ENCODE data around the gene MYO1D.
"Not testable (repeated sequence)": the region's sequence is repeated elsewhere in the genome, so short reads cannot be mapped to it uniquely, and the experiment has no call there.

The MYO1D gene

DNA sequence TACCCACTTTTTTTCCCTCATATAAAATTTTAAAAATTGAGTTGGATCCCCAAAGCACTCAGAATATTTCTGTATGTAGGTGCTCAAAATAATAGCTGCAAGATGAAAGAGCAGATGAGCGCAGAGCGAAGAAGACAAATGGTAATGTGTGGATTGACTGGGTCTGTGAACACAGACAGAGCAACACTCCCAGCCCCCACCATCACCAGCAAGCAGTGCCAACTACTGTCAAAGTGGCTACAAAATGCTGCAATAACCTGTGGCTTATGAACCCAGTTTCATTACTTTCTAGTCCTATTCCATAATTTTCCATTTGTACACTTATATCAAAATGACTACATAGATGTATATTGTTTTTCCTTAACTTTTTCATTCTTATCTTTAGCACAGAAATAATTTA lies 137.2 kb downstream of the MYO1D start:
- in situ Hi-C loops (cut with MboI; ENCODE audit: low sequenced_read_pairs), result no loop called here

DNA sequence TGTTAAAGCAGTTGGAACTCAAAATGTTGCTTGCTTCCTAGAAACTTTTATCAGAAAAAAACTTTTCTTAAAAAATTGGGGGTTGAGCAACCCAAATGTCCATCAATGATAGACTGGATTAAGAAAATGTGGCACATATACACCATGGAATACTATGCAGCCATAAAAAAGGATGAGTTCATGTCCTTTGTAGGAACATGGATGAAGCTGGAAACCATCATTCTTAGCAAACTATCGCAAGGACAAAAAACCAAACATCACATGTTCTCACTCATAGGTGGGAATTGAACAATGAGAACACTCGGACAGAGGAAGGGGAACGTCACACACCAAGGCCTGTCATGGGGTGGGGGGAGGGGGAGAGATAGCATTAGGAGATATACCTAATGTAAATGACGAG lies 137.8 kb downstream of the MYO1D start:
- in situ Hi-C loops (cut with MboI; ENCODE audit: low sequenced_read_pairs), result not testable (repeated sequence)

DNA sequence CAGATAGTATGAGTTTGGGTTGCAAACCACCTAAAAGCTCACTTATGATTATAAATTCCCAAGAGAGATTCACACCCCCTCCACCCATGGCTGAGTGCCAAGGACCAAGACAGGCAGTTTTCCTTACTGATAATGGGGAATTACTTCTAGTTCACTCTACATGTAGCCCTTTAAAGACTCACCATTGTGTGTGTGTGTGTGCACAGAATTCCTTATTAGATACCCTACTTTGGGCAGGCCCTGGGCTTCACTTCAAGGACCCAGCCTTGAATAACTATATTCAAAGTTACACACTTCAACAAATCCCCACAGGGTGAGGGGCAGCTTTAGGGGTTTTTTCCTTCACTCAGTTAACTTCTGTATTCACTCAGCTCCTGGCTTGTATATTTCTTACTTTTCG lies 143.5 kb downstream of the MYO1D start:
- in situ Hi-C loops (cut with MboI; ENCODE audit: low sequenced_read_pairs), result no loop called here

DNA sequence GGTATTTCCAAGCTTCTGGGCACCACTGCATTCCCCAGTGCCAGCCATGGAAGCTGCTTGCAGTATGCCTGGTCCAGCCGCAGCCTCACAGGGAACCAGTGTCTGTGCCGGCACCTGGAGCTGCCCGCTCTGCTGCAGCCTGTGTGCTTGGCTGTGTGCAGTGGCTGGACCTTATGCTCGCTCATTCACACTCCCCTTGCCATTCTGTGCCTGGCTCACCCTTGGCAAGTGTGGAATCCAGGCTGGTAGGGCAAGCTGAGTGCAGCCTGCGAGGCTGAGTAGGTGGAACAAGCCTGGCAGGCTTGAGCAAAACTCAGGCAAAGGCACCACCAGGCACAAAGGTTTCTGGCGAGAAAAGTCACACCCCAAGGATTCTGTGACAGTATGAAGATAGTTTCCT lies 144.0 kb downstream of the MYO1D start:
- in situ Hi-C loops (cut with MboI; ENCODE audit: low sequenced_read_pairs), result no loop called here

DNA sequence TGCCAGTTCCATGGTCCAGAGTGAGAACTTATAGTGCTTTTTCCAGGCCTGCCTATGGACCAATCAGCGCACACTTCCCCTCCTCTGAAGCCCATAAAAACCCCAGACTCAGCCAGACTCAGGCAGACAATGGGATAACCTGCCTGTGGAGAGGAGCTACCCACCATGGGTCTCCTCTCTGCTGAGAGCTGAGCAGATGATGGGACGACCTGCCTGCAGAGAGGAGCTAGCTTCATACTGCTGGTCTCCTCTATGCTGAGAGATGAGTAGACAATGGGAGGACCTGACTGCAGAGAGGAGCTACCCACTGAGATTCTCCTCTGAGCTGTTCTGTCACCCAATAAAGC lies 144.7 kb downstream of the MYO1D start:
- in situ Hi-C loops (cut with MboI; ENCODE audit: low sequenced_read_pairs), result no loop called here

- in situ Hi-C loops (cut with MboI; ENCODE audit: low sequenced_read_pairs), result no loop called here
Measured at GRCh38 chr17:32731556-32732295, 145.2 kb downstream of the MYO1D start.

- in situ Hi-C loops (cut with MboI; ENCODE audit: low sequenced_read_pairs), result no loop called here
Measured at GRCh38 chr17:32727681-32728080, 149.2 kb downstream of the MYO1D start.

DNA sequence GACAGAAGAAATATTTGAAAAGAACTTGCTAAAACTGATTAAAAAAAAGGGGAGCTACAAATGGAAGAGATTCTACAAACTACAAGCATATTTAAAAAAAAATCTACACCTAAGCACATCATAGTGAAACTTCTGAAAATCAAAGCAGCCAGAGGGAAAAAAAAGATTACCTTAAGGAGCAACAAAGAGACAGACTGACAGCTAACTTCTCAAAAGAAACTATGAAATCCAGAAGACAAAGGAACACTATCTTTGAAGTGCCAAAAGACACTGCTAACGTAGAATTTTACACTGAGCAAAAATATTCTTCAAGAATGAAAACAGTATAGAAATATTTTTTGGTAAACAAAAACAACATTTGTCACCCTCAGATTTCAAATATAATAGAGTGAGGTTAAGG lies 151.2 kb downstream of the MYO1D start:
- in situ Hi-C loops (cut with MboI; ENCODE audit: low sequenced_read_pairs), result no loop called here

DNA sequence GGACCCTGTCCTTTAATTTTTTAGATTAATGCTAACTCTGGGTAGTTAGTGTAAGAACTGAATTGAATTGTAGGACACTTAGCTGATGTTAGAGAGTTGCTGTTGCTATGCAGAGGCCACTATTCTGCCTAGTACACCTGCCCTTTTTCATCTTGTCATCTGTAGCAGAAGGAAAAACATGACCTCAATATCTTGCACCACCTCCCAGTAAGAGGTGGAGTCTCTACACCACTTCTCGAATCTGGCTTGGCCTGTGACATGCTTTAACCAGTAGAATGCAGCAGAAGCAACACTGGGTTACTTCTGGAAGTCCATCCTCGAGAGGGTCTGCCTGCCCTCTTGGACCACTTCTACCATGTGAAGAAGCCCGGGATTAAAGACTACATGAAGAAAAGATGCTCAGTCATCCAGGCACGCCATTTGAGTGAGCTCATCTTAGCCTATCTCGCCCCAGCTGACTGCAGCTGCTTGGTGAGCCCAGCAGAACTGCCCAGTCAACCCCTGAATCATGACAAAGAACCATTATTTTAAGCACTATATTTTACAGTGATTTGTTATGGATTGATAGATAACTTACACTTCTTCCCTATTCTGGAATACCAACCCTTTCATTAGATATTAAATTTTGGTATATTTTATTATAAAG lies 153.5 kb downstream of the MYO1D start:
- in situ Hi-C loops (cut with MboI; ENCODE audit: low sequenced_read_pairs), result no loop called here

DNA sequence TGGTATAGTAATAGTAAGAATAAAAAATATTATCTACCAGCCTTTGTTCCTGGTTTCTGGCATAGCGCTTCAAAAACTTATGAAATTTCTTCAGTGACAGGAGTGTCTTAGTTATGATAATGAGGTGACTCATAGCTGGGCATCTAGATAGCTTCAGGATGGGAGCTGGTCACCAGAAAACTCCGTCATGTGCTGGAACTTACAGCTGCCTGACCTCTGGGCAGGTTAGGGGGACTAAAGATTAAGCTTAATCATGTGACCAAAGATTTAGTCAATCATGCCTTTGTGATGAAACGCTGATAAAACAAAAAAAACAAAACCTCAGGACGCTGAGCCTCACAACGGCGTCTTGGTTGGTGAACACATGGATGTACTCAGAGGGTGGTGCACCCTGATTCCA lies 154.2 kb downstream of the MYO1D start:
- in situ Hi-C loops (cut with MboI; ENCODE audit: low sequenced_read_pairs), result no loop called here

DNA sequence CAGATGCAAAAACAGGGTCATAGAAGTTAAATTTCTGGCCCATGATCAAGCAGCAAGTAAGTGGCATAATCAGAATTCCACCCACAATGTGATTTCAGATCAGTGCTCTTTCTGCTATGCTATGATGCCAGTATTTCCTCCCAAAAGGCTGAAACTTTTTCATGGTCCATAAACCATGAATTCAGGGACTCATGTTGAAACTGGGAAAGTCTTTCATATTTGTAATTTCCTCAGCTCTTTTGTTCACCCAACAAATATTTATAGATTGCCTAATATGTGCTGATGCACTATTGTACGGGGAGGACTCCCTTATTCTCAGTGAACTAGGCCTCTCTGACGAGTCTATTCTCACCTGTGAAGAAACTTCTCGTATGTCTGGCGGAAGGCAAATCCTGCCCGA lies 156.3 kb downstream of the MYO1D start:
- in situ Hi-C loops (cut with MboI; ENCODE audit: low sequenced_read_pairs), result no loop called here

DNA sequence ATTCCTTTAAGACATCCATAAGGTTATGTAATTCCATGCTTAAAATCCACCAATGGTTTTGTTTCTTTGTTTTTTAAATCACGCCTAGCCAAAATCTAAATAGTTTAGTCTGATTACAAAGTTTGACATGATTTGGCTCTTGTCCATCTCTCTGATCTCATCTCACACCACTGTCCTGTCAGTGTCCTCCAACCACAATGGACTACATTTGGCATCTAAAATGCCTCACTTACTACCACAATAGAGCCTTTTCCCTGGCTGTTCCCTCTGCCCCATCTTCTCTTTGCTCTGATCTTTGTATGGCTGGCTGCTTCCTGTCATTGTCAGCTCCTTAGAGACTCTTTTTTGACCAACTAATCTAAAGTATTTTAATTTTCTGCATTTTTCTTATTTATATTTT lies 157.2 kb downstream of the MYO1D start:
- in situ Hi-C loops (cut with MboI; ENCODE audit: low sequenced_read_pairs), result no loop called here

DNA sequence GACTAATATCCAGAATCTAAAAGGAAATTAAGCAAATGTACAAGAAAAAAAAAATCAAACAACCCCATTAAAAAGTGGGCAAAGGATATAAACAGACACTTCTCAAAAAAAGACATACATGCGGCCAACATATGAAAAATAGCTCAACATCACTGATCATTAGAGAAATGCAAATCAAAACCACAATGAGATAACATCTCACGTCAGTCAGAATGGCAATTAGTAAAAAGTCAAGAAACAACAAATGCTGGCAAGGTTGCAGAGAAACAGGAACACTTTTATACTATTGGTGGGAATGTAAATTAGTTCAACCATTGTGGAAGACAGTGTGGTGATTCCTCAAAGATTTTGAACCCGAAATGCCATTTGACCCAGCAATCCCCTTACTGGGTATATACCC lies 162.0 kb downstream of the MYO1D start:
- in situ Hi-C loops (cut with MboI; ENCODE audit: low sequenced_read_pairs), result not testable (repeated sequence)

DNA sequence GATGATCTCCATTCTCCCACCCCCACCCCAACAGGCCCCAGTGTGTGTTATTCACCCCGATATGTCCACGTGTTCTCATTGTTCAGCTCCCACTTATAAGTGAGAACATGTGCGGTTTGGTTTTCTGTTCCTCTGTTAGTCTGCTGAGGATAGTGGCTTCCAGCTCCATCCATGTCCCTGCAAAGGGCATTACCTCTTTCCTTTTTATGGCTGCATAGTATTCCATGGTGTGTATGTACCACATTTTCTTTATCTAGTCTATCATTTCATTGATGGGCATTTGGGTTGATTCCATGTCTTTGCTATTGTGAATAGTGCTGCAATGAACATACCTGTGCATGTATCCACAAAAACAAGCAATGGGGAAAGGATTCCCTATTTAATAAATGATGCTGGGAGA lies 162.7 kb downstream of the MYO1D start:
- in situ Hi-C loops (cut with MboI; ENCODE audit: low sequenced_read_pairs), result not testable (repeated sequence)

DNA sequence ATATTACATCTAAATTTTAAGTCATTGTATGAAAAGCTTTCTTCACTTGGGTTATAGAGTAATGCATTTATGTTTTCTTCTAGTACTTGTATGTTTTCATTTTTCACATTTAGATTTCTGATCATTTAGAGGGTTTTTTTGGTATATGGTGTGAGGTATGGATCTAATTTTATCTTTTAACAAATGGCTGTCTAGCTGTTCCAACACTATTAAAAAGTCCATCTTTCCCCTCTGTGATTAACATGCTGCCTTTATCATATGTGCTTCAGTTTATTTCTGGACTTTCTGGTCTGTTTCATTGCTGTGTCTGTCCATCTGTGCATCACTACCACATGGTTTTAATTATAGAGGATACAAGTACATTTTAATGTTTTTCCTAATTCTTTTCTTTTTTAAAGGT lies 163.8 kb downstream of the MYO1D start:
- in situ Hi-C loops (cut with MboI; ENCODE audit: low sequenced_read_pairs), result no loop called here

- in situ Hi-C loops (cut with MboI; ENCODE audit: low sequenced_read_pairs), result no loop called here
Measured at GRCh38 chr17:32709562-32709961, 167.4 kb downstream of the MYO1D start.

DNA sequence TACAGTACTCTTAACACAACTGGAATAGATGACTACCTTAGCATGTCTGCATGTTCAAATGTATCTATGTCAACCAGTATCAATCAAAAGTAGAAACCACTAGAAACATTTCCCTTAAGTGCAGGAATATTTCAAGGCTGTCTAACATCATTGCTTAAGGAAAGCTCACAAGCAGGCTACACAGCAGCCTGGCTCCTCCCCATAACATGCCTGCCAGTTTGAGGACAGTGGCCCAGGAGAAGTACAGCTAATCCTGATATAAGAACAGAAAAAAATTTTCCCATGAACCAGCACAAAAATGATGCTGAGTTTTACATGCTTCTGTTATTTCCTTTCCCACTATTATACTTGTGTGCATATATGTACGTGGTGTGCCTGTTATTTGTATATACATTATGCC lies 175.1 kb downstream of the MYO1D start:
- in situ Hi-C loops (cut with MboI; ENCODE audit: low sequenced_read_pairs), result no loop called here

DNA sequence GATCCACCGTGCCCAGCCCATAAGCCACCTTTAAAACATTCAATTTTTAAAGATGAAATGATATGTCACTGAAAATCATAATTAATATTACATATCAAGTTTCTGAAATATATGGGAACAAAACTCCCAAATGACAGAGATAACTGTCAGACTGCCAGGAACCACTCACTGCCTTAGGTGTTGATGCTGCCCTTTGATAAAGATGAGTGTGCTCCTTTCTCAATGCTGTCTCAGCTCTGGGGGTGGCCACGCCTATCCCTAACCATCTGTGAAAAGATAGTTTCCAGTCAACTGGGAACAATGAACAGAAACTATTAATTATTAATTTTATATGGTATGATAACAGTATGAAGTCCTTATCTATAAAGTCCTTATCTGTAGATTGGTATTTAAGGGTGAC lies 177.7 kb downstream of the MYO1D start:
- in situ Hi-C loops (cut with MboI; ENCODE audit: low sequenced_read_pairs), result no loop called here

DNA sequence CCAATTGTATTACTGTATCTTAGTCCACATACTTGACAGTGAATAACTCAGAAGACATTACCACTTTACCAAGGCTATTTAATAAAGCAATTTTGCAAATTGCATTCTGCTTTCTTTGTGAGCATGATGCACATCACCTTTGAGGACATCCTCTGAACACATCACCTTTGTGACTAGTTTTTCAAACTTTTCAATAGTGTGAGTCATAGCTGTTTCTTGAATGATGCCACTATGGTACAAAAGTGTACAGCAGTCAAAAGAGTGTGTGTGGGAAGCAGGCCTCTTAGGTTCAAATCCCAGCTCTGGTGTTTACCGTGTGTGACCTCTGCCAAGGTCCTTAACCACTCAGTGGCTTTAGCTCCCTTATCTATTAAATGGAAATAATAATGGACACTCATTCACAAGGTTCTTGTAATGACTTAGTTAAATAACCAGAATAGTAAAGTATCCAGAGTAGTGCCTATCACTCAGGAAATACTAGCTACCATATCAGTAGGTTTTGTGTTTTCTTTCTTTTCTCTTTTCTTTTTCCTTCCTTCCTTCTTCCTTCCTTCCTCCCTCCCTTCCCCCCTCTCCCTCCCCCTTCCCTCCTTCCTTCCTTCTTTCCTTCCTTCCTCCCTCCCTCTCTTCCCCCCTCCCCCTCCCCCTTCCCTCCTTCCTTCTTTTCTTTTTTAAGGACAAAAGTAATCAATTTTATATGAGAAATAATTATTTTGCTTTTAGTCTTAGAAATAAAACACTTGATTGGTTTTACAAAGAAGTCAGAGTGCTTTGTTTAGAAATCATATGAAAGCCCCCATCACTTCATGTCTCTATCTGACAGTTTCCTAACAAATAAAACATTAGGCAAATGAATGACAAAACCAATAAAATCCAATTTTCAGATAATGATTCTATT lies 178.9 kb downstream of the MYO1D start:
- in situ Hi-C loops (cut with MboI; ENCODE audit: low sequenced_read_pairs), result no loop called here

DNA sequence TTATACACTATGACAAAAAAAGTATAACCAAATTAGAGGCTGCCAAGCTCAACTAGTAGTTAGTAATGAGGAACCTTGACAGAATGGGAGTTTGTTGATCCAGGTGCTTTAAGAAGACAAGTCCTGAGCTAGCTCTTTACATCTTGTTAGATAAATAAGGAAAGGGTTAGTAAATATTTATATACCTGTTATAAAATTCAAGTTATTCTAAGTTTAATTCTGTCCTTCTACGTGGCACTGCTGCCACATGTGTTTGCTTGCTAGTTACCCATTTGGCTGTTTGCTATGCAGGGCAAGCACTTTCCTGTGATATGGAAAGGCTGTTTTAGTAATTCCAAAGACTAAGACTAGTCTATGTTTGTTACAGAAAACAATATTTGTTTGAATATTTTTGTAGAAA lies 180.5 kb downstream of the MYO1D start:
- in situ Hi-C loops (cut with MboI; ENCODE audit: low sequenced_read_pairs), result no loop called here

DNA sequence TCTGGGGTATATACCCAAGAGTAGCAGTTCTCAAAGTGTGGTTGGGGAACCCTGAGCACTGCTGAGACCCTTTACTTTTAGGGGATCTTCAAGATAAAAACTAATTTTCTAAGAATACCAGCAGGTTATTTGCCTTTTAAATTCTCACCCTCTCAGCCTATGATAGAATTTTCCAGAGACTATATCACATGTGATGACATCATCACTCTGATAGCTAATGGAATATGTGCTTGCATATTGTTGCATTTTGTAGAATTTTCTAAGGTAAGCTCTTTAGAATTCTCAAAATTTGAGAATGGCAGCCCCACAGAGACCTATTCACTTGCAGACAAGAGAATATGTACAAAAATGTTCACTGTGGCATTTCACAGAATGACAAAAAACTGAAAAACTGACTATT lies 181.1 kb downstream of the MYO1D start:
- in situ Hi-C loops (cut with MboI; ENCODE audit: low sequenced_read_pairs), result no loop called here

All from hTERT RPE-1 (cell line).